Mucosa of gallbladder (tissue), 1 donor: Measurements from ENCODE around the gene DFFB. TPM values are rescaled to one million over a fixed set of nuclear protein-coding genes. Genes with fewer than 3 reads are reported as not detected.

Experiments used
- DNase-seq: peaks from one replicate; pipeline ENCODE4 v3.0.0-alpha.2; 2020; ENCODE audit warnings: low spot score
- total RNA-seq: library from RNA; stranded (reverse); gene quantifications from one replicate; pipeline ENCODE4 v1.2.1, GENCODE V29; 2021
- donor health status: DM: no; HTN: no; CAD: no.

Gene DFFB
- total RNA-seq, 1 donor from 2014 or later = 9.8 TPM

DNA sequence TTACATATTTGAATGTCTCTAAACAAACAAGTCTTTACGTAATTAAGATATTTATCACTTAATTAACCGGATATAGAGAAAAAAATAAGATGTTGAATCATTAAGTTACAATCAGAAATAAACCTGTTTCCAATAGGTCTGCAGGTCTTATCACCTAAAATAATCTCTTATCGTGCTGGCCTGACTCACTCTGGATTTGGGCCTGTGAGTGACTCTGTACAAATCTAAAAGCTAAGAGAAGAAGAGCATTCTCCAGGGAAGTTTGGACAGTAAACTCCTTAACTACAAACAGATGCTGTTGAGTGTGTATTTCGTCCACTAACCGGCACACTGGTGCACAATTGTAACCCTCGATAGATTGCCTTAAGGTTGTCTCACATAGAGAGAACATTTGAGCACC, 25.6 kb upstream of the DFFB start:
- DNase-seq = no peak

- DNase-seq = no peak
These were observed 22.6 kb upstream of the DFFB start for GRCh38 chr1:3834701-3835100.

DNA sequence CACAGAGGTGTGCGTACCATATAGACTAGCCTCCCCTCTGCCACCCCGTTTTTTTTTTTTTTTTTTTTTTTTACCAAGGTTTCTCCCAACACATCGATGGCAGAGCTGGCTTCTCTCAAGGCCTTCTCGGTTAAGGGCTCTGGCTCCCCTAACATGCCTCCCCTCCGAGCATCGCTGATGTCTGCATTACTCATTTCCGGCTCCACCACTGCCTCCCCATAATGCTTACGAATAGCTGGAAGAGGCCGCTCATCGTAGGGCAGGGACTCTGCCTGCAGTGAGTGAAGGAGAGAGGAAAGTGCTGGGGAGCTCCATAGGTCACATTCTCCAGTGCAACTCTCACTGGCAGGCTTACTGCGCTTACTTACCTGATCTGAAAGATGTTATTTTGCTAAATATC, 20.9 kb upstream of the DFFB start:
- no peak for DNase-seq

DNA sequence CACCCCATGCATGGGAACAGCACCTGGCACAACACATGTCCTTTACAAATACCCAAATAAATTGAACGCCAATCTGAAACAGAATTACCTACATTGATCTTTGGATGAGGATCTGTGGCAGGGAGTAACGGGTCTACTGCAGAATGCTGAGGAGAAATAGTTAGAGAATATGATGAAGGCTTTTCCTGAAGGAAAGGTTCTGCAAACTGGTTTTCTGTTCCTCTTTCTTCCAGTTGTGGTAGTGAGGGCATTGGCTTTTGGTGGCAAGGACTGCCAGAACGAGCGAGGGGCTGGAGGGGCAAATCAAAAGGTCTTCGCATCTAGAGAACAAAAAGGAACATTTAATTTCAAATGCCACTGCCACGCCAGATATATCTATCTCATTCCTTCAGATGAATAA, 20.1 kb upstream of the DFFB start:
- DNase-seq = no peak

GRCh38 chr1:3837685-3838084, 19.6 kb upstream of the DFFB start:
- DNase-seq = no peak

GRCh38 chr1:3838788-3839187, 18.5 kb upstream of the DFFB start:
- no peak for DNase-seq

DNA sequence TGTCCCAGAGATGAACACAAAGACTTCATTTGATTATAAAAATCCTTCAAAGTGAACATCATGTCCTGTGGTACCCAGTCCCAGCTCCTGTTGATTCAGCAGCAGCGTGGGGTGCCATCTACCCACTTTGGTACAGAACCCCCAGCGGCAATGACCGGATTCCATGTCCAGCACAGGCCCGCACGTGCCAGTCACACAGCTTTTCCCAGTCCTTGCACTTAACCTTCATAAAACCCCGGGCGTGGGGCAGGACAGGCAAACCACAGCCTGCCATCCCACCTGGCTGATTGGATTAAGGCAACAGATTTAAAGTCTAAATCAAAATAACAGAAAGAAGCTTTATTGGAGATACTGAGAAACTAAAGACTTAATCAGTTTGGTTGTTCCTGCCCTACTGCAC, 15.8 kb upstream of the DFFB start:
- DNase-seq = no peak

DNA sequence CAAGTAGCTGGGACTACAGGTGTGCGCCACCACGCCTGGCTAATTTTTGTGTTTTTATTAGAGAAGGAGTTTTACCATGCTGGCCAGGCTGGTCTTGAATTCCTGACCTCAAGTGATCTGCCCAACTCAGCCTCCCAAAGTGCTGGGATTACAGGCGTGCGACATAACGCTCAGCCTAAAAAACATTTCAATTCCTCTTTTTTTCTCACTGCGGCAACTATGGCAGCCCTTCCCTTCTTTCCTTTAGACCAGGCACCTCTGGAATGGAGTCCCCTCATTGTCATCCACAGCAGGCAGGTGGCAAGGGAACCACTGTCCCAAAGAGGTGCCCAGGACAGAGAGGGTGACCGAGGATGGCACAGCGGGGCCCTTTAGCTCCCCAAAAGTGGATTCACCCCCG, 14.4 kb upstream of the DFFB start:
- no peak for DNase-seq

DNA sequence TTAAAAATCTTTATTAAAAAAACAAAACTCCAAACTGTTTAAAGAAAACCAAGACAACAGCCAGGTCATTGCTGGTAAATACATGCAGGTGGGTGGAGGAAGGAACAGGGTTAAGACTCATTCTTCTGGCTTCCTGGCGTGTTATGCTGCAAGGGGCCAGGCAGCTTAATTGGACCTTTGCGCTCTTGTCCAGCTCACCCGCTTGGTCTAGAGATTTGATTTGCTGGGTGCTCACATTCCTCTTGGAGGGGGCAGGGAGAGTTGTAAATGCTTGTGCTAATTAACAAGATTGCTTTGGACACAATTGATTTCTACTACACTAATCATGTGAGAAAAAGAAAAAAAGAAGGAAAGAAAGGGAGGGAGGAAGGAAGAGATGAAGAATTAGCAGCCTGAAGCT, 10.7 kb upstream of the DFFB start:
- DNase-seq = no peak

- DNase-seq = no peak
These were observed 10.2 kb upstream of the DFFB start for GRCh38 chr1:3847081-3847480.

DNA sequence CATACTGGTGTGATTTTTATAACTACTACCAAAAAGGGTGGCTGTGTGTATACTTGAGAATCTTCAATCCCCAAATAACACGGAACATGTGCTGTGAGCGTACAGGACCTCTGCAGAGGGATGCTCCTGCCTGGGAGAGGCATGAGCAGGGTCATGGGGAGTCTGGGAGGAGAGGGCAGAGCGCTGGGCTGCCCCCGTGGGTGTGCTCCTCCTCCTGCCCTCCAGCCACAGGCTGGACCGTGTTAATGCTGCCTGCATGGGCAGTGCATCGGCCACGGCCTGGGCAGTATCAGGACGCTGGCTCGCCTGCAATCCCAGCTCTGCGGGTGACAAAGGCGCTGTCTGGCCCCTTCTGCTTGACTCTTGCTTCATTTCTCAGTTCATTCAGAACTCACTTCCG, 6.4 kb upstream of the DFFB start:
- DNase-seq = no peak

DNA sequence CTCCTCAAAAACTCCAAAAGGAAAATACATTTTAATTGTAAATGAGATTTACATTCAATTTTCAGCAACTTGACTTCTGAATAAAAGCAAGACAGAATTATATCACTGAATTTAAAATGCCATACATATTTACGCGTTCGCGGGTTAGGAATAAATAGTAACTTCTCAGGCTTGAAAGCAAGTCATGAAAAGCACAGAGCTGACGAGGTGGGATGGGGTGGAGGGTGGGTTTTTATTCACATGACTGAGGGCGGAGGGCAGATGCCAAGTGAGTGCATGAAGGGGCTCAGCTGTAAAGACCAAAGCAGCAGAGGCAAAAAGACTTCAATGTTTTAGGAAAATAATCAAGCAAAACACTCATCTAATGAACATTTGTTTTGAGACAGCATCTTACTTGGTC, 6.0 kb upstream of the DFFB start:
- no peak for DNase-seq

GRCh38 chr1:3852091-3852490, 5.2 kb upstream of the DFFB start:
- no peak for DNase-seq

GRCh38 chr1:3852711-3853485, 4.4 kb upstream of the DFFB start:
- no peak for DNase-seq

DNA sequence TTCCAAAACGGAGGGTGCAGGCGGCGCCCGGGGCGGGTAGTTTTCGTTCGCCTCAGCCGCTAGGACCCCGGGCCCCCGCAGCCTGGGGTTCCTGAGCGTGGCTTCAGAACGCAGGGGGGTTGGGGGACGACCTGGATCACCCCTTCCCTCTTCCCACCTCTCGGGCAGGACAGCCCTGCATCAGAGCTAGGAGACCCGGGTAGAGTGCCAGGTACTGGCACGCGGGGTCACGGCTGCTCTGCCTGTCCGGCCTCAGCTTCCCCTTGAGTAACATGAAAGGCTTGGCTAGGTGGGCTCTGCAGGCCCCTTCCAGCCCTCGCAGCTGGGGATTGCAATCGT, 484 bp downstream of the DFFB start:
- DNase-seq = no peak

DNA sequence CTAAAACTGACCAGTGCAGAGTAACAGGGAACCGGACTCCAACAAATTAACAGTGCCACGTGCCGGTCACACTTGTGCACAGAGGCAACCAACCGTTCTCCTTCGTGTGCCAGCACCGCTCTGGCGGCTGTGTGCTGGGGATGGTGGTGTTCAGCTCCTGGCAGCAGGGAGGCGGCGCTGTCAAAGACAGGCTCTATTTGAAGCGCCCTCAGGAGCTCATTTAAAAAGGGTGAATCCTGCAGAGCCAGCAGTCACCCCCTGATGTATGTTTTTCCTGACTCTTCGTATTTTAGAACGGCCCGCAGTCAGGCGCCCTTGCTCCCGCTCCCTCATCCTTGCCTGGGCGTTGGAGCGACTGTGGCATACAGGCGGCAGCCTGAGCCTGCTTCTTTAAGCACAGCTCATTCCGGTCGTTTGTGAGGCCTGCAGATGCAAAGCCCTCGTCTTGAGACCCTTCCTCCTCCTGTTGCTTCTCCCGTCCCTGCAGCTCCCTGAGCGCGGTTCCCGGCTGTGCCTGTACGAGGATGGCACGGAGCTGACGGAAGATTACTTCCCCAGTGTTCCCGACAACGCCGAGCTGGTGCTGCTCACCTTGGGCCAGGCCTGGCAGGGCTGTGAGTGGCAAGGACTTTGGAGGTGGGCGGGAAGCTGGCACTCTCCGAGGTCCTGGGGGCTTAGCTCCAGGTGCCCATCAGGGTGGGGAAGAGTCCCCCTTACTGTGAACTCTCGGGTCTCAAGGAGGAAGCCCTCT, 1.1 kb downstream of the DFFB start:
- DNase-seq = no peak

DNA sequence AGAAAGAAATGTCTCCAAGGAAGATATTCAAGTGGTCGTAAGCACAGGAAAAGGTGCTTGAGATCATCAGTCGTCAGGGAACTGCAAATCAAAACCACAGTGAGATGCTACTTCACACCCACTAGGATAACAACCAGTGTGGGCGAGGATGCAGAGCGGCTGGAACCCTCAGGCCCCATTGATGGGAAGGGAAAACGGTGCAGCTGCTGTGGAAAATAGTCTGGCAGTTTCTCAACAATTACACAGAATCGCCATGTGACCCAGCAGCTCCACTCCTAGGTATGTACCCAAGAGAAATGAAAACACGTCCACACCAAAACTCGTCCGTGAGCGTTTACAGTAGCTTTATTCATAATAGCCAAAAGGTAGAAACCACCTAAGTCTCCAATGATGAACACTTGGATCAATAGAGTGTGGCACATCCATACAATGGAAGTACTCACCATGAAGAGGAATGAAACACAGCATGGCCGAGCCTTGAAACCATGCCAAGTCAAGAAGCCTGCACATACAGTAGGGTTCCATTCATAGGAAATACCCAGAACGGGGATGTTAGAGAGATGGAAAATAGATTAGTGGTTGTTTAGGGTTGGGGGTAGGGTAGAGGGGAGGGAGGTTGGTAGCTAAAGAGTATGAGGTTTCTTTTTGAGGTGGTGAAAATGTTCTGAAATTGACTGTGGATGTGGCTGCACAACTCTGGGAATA, 6.1 kb downstream of the DFFB start:
- no peak for DNase-seq

GRCh38 chr1:3864884-3865283, 7.6 kb downstream of the DFFB start:
- DNase-seq = no peak

GRCh38 chr1:3865606-3866160, 8.4 kb downstream of the DFFB start:
- DNase-seq = no peak

DNA sequence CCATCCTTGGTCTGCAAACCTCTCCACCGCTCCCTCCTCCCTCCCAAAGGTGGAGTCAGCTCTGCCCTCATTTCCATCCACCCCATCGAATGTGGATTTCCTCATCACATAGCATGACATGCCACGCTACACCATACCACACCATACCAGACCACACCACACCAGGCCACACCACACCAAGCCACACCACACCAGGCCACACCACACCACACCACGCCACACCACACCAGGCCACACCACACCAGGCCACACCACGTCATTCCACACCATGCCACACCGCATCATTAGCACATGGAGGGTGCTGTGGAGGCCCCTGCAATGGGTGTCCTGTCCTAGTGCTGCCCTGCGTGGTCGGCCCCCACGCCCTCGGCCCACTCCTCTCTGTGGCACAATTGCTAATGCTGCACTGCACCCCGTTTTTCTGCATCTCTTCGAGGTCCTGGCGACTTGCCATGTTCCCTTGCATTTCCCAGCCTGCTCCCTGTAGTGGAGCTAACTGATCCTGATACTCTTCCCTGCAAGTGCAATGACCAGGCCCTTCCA, 11.3 kb downstream of the DFFB start:
- no peak for DNase-seq

- no peak for DNase-seq
These were observed 12.6 kb downstream of the DFFB start for GRCh38 chr1:3869751-3870301.

GRCh38 chr1:3871451-3871805, 14.2 kb downstream of the DFFB start:
- no peak for DNase-seq
